ENCODE results near the gene PUS1.

PUS1 gene

DNA sequence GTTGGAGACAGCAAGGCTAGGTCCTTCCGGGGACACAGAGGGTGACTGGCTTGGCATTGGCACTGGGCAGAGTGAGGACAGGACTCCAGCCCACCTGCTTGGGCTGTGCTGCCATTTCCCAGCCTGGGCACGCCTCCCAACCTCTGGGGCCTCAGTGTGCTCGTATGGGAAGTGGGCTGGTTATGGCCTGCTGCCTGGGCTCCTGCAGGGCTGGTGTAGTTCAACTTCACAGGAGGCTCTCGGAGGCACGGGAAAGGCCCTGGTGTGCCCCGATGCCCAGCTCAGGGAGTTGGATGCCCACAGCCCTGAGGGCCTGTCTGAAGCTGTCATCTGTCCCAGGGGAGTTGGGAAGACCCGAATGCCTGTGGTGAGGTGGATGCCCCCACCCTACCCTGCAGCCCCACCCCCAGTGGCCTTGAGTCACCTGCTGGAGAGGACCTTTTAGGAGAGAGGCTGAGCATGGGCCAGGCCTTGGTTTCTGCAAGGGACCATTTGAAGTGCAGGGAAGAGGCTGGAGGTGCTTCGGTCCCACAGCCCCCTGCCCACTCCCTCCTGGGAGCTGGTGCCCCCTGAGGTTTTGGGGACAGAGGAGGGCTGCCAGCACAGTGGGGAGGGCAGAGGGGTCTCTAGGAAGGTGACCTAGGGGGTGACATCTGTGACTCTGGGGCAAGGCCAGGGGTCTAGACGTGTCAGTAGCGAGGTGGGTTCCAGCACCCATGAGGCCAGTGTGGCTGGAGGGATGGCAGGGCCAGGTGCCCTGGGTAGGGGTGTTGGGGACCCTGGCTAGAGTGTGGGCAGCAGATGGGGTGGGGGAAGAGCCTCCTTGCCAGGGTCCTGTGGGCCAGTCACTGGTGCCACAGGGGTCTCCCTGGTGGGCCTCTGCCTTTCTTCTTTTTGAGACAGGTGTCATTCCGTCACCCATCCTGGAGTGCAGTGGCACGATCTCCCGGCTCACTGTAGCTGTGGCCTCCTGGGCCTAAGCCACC lies 25.5 kb upstream of the PUS1 start:
- no peak for DNase-seq

DNA sequence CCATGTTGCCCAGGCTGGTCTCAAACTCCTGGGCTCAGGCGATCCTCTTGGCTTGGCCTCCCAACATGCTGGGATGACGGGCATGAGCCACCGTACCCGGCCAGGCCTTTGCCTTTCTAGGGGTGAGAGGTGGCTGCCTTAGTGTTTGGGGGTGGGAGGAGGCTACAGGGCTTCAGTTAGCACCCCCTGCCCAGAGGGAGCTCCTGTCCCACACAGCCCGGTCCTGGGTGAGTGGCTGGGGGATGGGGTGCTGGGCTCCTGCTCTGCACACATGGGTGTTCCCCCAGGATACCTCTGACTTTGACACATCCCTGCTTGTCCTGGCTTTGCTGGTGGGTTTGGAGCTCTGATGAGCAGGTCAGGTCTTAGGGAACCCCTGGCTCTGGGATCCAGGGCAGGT lies 24.7 kb upstream of the PUS1 start:
- DNase-seq = no peak

DNA sequence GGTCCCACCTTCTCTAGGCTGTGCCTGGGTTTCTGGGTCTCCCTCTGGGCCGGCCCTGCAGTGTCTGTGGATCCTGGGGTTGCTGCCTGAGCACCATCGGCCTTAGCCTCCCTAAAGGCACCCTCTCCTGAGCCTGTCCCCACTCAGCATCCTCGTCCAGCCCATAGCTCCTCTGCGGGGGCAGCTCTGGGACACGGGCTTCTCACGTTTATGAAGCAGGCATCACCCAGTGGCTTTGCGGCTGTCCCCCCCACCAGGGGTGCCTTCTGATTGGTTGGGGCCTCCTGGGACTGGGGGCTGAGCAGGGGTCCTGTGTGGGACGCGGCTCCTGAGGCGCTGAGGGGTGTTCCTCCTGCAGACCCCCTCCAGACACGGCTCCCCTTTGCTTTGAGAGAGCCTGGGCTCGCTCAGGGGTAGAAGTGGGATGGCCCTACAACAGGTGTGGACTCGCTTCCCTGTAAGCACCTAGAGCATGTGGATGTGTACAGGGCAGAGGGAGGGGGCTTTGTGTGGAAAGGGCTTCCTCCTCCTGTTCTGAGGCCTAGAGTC lies 23.9 kb upstream of the PUS1 start:
- no peak for DNase-seq

DNA sequence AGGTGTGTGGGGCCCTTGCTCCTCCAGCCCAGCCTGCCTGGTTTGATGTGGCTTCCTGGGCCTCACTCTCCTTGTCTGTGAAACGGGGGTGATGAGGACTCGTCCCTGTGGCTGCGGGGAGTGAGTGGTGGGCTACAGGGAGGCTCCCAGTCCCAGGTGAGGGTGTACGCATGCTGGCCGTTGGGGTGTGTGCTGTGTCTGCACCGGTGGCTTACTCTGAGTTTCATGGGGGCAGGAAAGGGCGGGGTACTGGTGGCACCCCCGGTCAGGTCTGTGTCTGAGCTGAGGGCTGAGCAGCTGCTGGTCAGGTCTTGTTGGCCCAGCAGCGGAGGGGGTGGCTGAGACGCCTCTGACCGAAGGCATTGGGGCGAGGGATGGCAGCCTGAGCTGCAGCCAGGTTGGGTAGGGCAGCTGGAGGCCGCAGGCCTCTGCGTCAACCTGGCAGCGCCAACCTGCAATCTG lies 23.4 kb upstream of the PUS1 start:
- no peak for DNase-seq

DNA sequence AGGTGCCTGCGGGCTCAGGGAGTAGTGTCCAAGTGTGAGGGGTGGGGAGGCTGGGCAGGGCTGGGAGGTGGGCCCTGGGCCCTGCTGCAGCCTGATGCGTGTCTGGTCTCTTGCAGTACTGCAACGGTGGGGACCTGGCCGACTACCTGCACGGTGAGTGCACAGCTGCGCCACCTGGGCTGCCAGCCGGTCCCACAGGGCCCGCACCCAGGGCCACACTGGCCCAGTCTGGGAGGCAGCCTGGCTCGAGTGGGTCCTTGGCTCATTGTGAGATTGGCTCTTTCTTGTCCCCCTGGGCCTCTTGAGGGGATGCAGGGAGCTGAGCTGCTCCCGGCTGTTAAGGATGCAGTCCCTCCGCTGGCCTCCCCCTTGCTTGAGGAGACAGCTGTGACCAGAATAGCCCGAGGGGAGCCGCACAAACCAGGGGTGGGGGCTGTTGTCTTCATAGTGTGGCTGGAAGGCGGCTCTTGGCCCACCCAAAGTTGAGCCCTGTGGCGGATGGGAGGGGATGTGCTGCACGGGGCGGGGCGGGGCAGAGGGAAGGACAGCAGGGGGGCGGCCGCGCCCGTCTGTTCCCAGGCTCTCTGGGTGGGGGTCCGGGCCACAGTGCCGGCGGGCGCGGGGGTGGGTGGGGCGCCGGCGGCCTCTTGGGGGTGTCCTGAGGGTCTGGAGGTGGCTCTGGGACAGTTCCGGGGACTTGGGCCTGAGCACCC lies 21.5 kb upstream of the PUS1 start:
- DNase-seq = no peak

DNA sequence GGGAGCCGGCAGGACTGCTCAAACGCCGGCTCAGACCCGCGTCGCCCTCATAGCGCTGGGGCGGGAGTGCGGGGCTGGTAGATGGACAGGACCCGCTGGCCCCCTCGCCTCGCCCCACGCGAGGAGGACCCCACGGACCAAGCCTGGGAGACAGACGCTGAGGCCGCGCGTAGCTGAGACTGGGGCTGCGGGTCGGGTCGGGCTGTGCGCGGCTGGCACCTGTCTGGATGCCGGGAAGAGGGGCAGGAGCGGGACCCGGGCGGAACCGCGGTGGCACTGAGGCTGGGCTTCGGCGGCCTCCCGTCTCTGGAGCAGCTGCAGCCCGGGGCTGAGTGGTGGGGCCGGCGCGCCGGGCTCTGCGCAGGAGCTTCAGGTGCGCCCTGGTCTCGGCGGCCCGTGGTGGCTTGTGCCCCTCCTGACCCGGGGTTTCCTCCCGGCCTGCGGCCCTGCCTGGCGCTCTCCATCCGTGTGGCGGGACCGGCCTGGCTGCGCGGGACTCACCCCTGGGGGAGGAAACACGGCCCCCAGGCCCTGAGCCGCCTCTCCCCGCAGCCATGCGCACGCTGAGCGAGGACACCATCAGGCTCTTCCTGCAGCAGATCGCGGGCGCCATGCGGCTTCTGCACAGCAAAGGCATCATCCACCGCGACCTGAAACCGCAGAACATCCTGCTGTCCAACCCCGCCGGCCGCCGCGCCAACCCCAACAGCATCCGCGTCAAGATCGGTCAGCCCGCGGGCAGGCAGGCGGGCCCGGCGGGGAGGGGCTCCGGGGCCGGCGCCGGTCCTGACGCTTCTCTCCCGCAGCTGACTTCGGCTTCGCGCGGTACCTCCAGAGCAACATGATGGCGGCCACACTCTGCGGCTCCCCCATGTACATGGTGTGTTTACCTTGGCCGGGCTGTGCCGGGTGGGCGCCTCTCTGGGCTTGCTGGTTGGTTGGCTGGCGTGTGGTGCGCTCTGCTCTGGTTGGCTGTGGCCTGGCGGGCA lies 20.7 kb upstream of the PUS1 start:
- DNase-seq = no peak

DNA sequence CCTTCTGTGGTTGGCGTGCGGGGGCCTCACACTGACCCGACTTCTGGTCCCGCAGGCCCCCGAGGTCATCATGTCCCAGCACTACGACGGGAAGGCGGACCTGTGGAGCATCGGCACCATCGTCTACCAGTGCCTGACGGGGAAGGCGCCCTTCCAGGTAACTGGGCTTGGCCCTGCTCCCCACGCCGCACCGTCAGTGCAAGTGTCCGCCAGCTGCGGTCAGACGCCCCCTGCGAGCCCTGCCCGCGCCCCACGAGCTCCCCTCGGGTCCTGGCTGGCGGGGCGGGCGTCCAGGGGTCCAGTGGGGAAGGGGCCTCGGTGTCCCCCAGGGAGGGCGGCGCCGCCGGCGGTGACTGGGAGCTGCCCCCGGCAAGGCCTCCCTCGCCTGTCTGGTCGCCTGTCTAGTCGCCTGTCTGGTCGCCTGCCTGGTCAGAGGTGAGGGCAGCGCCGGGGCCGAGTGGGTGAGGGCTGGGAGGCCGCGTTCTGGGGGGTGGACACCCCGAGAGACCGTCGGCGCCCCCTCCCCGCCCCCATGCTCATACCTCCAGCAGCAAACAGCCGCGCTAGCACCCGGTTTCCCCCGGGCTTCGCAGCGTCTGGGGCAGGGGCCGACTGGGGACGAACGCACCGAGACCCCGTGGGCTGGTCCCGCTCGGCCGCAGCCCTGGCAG lies 19.9 kb upstream of the PUS1 start:
- DNase-seq = no peak

DNA sequence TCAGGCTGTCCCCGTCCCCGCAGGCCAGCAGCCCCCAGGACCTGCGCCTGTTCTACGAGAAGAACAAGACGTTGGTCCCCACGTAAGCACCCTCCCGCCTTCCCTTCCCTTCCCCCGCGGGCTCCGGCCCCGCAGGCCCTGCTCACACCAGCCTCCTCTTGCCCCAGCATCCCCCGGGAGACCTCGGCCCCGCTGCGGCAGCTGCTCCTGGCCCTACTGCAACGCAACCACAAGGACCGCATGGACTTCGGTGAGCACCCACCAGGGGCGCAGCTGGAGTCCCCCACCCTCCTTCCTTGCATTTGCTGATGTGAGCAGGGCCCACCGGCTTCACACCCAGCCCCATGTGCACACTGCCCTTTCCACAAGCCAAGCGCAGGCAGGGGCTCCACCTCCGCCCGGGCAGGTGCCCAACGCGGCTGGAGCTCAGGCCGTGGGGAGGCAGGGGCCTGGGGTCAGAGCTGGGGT lies 19.3 kb upstream of the PUS1 start:
- no peak for DNase-seq

DNA sequence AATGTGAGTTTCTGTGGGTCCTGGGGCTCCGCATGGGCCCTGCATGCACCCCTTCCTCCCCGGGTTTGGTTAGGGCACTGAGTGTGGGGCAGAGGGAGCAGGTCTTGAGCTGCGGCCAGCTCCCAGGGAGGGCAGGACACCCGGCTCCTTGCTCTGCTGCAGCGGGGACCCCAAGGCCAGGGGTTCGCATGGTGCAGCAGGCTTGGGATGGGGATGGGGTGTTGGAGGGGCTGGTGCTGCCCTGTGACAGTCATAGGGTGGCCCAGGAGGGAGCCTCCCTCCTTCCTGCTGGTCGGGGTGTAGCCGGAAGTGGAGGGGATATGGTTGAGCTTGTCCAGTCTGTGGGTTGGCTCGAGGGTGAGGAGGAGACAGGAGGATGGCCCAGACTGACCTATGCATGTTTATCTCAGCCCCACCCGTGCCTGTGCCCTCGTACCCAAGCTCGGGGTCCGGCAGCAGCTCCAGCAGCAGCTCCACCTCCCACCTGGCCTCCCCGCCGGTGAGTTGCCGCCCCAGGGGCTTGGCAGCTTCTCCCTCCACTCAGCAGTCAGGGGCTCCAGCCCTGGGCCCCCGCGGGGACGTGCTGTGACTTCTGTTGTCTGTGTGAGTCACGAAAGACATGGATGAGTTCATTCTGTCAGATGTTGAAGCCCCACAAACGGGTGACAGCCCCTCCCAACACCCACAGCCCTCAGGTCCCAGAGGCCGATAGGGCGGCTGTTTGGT lies 18.6 kb upstream of the PUS1 start:
- no peak for DNase-seq

DNA sequence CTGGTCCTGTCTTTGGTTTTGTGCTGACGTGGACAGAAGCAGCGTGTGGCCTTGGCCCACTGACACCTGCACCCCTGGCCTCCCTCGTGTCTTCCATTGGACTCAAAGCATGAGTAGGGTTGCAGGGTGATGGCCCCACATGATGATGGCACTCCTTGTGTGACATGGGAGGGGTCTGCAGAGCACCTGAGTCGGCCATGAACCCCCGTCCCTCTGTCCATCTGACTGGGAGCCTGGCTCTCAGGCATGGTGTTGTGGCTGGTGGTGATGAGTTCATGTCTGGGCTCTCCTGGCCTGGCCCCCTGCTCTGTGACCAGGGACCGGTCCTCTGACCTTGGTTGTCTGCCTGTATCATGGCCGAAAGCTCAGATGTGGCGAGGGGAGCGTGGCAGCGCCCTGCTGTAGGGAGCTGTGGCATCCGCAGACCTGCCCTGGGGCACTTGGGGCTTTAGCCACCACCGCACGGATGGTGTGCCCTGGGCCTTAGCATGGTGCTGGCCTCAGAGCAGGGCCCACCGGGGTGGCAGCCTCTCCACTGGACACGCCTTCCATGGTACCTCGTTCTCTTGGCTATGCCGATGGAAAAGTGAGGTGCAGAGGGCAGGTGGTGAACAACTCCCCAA lies 17.9 kb upstream of the PUS1 start:
- no peak for DNase-seq

DNA sequence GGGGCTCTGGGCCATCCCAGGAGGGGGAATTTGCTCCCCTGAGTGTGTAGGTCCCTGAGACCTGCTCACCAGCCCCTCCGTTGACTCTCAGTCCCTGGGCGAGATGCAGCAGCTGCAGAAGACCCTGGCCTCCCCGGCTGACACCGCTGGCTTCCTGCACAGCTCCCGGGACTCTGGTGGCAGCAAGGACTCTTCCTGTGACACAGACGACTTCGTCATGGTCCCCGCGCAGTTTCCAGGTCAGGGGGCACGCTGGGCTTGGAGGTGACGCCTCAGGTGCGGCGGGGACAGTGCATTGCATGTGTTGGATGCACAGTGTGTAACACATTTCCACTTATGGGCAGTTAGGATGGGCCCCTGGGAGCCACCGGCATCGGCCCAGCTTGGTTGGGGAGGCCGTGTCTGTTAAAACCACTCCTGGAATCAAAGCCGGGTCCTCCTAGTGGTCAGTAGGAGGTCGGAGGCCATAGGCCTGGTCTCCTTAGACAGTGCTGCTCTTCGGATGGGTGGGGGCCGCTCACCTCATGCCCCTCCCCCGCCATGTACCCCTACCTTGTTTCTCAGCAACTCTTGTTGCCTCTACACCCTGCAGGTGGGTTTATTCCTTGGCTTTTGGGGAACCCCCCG lies 17.1 kb upstream of the PUS1 start:
- DNase-seq = no peak

DNA sequence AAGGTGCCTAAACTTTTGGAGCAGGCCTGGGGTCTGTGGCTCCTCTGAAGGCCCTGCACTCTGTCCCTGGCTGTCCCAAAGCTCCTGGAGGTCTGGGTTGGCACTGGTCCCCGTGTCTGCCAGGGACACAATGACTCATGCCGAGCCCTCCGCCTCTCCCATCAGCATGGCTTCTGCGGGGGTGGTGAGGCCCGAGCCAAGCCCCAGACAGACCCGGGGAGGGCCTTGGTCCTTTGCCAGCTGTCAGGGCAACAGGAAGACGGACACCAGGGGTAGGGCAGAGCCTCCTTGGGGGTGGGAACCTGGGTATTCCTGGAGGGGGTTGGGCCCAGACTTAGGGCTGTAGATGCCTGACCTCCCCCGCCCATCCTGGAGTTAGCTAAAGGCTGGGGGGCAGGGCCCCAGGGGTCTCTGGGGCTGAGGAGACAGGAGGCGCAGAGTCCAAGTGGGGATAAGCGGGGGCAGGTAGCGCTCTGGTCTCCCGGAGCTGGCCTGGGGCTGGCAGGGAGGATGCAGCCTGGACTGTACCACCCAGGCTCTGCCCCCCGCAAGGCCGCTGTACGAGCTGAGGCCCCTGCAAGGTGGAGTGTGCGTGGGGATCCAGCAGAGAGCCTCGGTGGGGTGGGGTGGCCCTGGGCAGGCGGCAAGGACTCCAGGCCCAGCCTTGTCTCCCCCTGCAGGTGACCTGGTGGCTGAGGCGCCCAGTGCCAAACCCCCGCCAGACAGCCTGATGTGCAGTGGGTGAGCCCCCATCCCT lies 16.4 kb upstream of the PUS1 start:
- DNase-seq = no peak

DNA sequence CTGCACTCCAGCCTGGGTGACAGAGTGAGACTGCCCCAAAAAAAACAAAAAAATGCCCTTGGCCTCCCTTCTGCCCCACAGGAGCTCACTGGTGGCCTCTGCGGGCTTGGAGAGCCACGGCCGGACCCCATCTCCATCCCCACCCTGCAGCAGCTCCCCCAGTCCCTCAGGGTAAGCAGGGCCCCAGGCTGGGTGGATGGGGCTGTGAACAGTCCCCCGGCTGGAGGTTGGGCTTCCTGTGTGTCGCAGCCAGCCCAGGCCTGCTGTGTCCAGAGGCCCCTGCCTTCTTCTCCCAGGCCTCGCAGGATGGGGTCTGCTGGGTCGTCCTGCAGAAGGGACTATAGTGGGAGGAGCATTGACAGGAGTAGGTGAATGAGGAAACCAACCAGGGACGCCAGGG lies 15.4 kb upstream of the PUS1 start:
- no peak for DNase-seq

DNA sequence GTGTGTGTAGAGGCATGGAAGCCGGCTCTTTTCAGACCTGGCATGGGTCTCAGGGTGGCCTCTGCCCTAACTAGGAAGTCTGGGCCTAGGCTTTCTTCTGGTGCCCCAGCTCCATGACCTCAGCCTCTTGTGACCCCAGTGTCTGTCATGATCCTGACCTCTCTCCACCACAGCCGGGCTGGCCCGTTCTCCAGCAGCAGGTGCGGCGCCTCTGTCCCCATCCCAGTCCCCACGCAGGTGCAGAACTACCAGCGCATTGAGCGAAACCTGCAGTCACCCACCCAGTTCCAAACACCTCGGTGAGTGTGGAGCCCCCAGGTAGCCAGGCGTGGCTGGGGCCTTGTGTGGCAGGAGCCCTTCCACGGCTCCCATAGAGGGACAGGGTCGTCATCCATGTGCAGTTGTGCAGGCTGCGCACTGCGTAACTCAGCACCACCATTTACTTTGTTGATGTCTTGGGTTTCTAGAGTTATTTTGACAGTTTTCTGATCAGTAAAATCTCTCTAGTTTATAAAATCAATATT lies 14.8 kb upstream of the PUS1 start:
- no peak for DNase-seq

DNA sequence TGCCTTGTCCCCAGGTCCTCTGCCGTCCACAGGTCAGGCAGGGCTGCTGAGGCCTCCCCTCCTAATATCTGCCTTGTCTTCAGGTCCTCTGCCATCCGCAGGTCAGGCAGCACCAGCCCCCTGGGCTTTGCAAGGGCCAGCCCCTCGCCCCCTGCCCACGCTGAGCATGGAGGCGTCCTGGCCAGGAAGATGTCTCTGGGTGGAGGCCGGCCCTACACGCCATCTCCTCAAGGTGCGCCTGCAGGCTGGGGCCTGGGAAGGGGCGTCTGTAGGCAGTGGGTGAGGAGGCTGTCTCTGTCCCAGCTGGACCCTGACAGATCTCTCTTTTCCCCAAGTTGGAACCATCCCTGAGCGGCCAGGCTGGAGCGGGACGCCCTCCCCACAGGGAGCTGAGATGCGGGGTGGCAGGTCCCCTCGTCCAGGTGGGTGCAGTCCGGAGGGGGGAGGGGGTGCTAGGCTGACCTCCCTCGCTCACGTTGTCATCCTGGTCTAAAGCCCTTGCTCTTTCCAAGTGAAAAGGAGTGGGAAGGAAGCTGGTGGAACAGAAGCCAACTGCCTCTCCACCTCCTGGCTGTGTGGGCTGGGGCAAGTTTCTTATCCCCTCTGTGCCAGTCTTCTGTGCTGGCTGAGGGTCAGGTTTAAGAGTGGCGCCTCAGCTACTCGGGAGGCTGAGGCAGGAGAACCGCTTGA lies 13.9 kb upstream of the PUS1 start:
- no peak for DNase-seq

DNA sequence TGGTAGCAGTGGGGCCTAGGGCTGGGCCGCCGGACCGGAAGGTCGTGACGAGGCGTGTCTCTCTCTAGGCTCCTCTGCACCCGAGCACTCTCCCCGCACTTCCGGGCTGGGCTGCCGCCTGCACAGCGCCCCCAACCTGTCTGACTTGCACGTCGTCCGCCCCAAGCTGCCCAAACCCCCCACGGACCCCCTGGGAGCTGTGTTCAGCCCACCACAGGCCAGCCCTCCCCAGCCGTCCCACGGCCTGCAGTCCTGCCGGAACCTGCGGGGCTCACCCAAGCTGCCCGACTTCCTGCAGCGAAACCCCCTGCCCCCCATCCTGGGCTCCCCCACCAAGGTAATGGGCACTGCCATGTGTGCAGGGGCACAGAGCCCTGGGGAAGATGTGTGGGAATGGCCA lies 13.3 kb upstream of the PUS1 start:
- DNase-seq = no peak

DNA sequence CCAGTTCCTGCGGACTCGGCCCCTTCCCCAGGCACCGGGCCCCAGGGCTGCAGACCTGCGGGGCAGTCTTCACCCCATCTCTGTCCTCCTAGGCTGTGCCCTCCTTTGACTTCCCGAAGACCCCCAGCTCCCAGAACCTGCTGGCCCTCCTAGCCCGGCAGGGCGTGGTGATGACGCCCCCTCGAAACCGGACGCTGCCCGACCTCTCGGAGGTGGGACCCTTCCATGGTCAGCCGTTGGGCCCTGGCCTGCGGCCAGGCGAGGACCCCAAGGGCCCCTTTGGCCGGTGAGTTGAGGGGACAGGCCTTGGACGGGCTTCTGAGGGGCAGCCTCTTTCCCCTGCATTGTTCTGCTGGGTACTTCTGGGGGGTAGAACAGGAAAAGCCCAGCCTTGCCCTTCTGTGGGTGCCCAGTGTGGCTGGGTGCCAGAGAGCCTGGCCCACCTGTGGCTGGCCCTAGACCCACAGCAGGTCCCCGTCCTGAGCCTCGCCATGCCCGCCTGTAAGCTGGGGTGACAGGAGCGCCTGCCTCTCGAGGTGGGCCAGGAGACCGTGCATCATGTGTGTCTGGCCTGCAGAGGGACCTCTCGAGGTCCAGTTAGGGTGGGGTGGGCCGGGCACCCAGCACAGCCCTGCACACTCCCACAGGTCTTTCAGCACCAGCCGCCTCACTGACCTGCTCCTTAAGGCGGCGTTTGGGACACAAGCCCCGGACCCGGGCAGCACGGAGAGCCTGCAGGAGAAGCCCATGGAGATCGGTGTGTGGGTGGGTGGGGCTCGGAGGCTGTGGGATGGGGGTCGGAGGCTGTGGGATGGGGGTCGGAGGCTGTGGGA lies 12.6 kb upstream of the PUS1 start:
- no peak for DNase-seq

Measured in hippocampal formation (tissue), 2 donors.